Measurements from ENCODE around the gene GFRA4. TPM values are rescaled to one million over a fixed set of nuclear protein-coding genes. Genes with fewer than 3 reads are reported as not detected.

Gene GFRA4
- total RNA-seq, 1 experiment from 2014 or later: not detected

GRCh38 chr20:3648951-3649350 lies 14.2 kb downstream of the GFRA4 start:
- BruUV-seq (replicated peaks): no TSS peak
- Histone ChIP-seq H3K27ac (ENCODE audit: low read depth, low read length, poor library complexity, severe bottlenecking) (no peak overlapping the region), H3K9me3 (ENCODE audit: low read depth, low read length, poor library complexity, severe bottlenecking) (no peaks in the 10 kb centered on the region), H3K36me3 (ENCODE audit: insufficient read depth, low read length, poor library complexity, severe bottlenecking) (no peaks in the 10 kb centered on the region), H3K4me3 (ENCODE audit: low read depth, low read length, poor library complexity, severe bottlenecking) (no peak overlapping the region), H3K4me1 (ENCODE audit: insufficient read depth, low read length, poor library complexity, severe bottlenecking) (no peaks in the 10 kb centered on the region), H3K27me3 (replicated peaks; ENCODE audit: insufficient read depth, low read depth, low read length, poor library complexity) (no peaks in the 10 kb centered on the region)
- POLR2A ChIA-PET (ENCODE audit: low non-redundant PET): no interaction called here
- DNase-seq (ENCODE audit: low spot score): no peak
- intact Hi-C loops (cut with micrococcal nuclease; ENCODE audit: unreplicated experiment): no loop called here
- CTCF ChIA-PET: no interaction called here
- no peak for TF ChIP-seq EZH2 (IDR thresholded peaks at IDR 0.05; ENCODE audit: borderline replicate concordance, low read depth, low read length, poor library complexity, severe bottlenecking)
- TF ChIP-seq, protein P1, sequence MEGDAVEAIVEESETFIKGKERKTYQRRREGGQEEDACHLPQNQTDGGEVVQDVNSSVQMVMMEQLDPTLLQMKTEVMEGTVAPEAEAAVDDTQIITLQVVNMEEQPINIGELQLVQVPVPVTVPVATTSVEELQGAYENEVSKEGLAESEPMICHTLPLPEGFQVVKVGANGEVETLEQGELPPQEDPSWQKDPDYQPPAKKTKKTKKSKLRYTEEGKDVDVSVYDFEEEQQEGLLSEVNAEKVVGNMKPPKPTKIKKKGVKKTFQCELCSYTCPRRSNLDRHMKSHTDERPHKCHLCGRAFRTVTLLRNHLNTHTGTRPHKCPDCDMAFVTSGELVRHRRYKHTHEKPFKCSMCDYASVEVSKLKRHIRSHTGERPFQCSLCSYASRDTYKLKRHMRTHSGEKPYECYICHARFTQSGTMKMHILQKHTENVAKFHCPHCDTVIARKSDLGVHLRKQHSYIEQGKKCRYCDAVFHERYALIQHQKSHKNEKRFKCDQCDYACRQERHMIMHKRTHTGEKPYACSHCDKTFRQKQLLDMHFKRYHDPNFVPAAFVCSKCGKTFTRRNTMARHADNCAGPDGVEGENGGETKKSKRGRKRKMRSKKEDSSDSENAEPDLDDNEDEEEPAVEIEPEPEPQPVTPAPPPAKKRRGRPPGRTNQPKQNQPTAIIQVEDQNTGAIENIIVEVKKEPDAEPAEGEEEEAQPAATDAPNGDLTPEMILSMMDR (conservative IDR thresholded peaks at IDR 0.05; ENCODE audit: low read depth, low read length): no peak

- CTCF ChIA-PET: no interaction called here
- no TSS peak for BruUV-seq (replicated peaks)
- Histone ChIP-seq H3K36me3 (ENCODE audit: insufficient read depth, low read length, poor library complexity, severe bottlenecking) (no peaks in the 10 kb centered on the region), H3K27me3 (replicated peaks; ENCODE audit: insufficient read depth, low read depth, low read length, poor library complexity) (no peaks in the 10 kb centered on the region), H3K27ac (ENCODE audit: low read depth, low read length, poor library complexity, severe bottlenecking) (no peak overlapping the region), H3K9me3 (ENCODE audit: low read depth, low read length, poor library complexity, severe bottlenecking) (no peaks in the 10 kb centered on the region), H3K4me3 (ENCODE audit: low read depth, low read length, poor library complexity, severe bottlenecking) (no peak overlapping the region), H3K4me1 (ENCODE audit: insufficient read depth, low read length, poor library complexity, severe bottlenecking) (no peaks in the 10 kb centered on the region)
- intact Hi-C loops (cut with micrococcal nuclease; ENCODE audit: unreplicated experiment): no loop called here
- TF ChIP-seq, protein P1 (conservative IDR thresholded peaks at IDR 0.05; ENCODE audit: low read depth, low read length): no peak
- TF ChIP-seq EZH2 (IDR thresholded peaks at IDR 0.05; ENCODE audit: borderline replicate concordance, low read depth, low read length, poor library complexity, severe bottlenecking): no peak
- POLR2A ChIA-PET (ENCODE audit: low non-redundant PET): no interaction called here
- no peak for DNase-seq (ENCODE audit: low spot score)
Measured at GRCh38 chr20:3647473-3647872, 15.7 kb downstream of the GFRA4 start.

- Histone ChIP-seq H3K4me1 (ENCODE audit: insufficient read depth, low read length, poor library complexity, severe bottlenecking) (no peaks in the 10 kb centered on the region), H3K4me3 (ENCODE audit: low read depth, low read length, poor library complexity, severe bottlenecking) (no peak overlapping the region), H3K9me3 (ENCODE audit: low read depth, low read length, poor library complexity, severe bottlenecking) (no peaks in the 10 kb centered on the region), H3K36me3 (ENCODE audit: insufficient read depth, low read length, poor library complexity, severe bottlenecking) (no peaks in the 10 kb centered on the region), H3K27me3 (replicated peaks; ENCODE audit: insufficient read depth, low read depth, low read length, poor library complexity) (no peaks in the 10 kb centered on the region), H3K27ac (ENCODE audit: low read depth, low read length, poor library complexity, severe bottlenecking) (no peak overlapping the region)
- ChIA-PET POLR2A (ENCODE audit: low non-redundant PET) (no interaction called here), CTCF (no interaction called here)
- TF ChIP-seq EZH2 (IDR thresholded peaks at IDR 0.05; ENCODE audit: borderline replicate concordance, low read depth, low read length, poor library complexity, severe bottlenecking): no peak
- TF ChIP-seq, protein P1 (conservative IDR thresholded peaks at IDR 0.05; ENCODE audit: low read depth, low read length): no peak
- BruUV-seq (replicated peaks): no TSS peak
- intact Hi-C loops (cut with micrococcal nuclease; ENCODE audit: unreplicated experiment): no loop called here
- no peak for DNase-seq (ENCODE audit: low spot score)
Measured at GRCh38 chr20:3646651-3647050, 16.5 kb downstream of the GFRA4 start.

Data from A673 (cell line).